ENCODE results near the gene TOB2.

TOB2 gene

DNA sequence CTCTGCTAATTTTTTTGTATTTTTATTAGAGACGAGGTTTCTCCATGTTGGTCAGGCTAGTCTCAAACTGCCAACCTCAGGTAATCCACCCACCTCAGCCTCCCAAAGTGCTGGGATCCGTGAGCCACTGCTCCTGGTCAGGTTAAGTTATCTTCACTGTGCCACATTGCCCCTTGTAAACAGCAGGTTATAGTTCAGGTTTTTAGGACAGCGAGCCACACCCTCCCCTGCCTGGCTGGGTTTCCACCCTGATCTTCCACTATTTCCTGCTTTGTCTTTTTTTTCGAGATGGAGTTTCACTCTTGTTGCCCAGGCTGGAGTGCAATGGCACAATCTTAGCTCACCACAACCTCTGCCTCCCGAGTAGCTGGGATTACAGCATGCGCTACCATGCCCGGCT lies 38.4 kb upstream of the TOB2 start:
- Histone ChIP-seq H3K4me1 (ENCODE audit: insufficient read depth, low read length, severe bottlenecking) (peaks cover 57% of the 10 kb centered on the region), H3K36me3 (ENCODE audit: insufficient read depth, low read length) (peaks cover 9% of the 10 kb centered on the region; the same call in 1 of the 2 replicates), H3F3A (ENCODE audit: insufficient read depth, low read length) (no peaks in the 10 kb centered on the region), H3K27ac (ENCODE audit: low read depth, low read length, poor library complexity, severe bottlenecking) (no peak overlapping the region), H3K27me3 (ENCODE audit: insufficient read depth, low read length) (no peaks in the 10 kb centered on the region), H3K9me3 (ENCODE audit: low read length) (no peaks in the 10 kb centered on the region), H4K20me1 (ENCODE audit: insufficient read depth, low read length) (no peaks in the 10 kb centered on the region), H3K4me3 (ENCODE audit: low read depth, low read length, poor library complexity, severe bottlenecking) (no peak overlapping the region), H3K79me2 (ENCODE audit: insufficient read depth, low read length) (peaks cover 88% of the 10 kb centered on the region), H3K4me2 (ENCODE audit: low read length) (no peak overlapping the region; the same call in 1 of the 2 replicates), H3K9ac (ENCODE audit: low read length) (no peak overlapping the region), H3K9me2 (ENCODE audit: low read depth, low read length) (no peaks in the 10 kb centered on the region), H2AFZ (ENCODE audit: low read length) (no peak overlapping the region)
- no peak for TF ChIP-seq EZH2 (IDR thresholded peaks at IDR 0.05; ENCODE audit: borderline replicate concordance, low read length)
- TF ChIP-seq, protein P1, sequence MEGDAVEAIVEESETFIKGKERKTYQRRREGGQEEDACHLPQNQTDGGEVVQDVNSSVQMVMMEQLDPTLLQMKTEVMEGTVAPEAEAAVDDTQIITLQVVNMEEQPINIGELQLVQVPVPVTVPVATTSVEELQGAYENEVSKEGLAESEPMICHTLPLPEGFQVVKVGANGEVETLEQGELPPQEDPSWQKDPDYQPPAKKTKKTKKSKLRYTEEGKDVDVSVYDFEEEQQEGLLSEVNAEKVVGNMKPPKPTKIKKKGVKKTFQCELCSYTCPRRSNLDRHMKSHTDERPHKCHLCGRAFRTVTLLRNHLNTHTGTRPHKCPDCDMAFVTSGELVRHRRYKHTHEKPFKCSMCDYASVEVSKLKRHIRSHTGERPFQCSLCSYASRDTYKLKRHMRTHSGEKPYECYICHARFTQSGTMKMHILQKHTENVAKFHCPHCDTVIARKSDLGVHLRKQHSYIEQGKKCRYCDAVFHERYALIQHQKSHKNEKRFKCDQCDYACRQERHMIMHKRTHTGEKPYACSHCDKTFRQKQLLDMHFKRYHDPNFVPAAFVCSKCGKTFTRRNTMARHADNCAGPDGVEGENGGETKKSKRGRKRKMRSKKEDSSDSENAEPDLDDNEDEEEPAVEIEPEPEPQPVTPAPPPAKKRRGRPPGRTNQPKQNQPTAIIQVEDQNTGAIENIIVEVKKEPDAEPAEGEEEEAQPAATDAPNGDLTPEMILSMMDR (IDR thresholded peaks at IDR 0.05; ENCODE audit: low read length): no peak

DNA sequence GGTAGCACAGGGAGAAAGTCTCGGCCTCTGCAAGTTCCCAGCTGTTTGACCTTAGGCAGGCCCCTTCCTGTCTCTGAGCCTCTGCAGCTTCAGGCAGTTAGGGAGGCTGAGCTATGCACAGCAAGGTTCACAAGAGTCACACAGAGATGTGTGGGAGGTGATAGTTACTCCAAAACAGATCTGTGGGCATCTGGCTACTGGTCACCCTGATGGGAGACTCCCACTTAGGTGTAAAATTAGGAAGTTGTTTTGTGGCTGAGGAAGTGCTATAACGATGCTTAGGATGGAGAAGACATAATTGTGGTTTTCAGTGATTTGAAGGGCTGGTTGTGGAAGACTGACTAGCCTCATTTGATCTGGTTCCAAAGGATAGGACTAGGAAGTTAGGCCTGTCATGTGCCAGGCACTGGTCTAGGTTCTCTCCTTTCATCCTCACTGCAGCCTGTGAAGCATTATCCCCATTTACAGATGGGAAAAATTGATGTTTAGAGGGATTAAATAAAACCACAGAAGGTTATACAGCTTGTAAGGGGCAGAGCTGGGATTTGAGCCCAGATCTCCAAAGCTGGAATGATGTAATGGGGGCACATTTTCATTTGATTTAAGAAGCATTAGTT lies 35.8 kb upstream of the TOB2 start:
- TF ChIP-seq, protein P1 (IDR thresholded peaks at IDR 0.05; ENCODE audit: low read length): no peak
- TF ChIP-seq EZH2 (IDR thresholded peaks at IDR 0.05; ENCODE audit: borderline replicate concordance, low read length): no peak
- Histone ChIP-seq H3K4me2 (ENCODE audit: low read length) (peak overlapping the region; percentile 52; the same call in 1 of the 2 replicates), H3K9me2 (ENCODE audit: low read depth, low read length) (no peaks in the 10 kb centered on the region), H2AFZ (ENCODE audit: low read length) (no peak overlapping the region), H3F3A (ENCODE audit: insufficient read depth, low read length) (no peaks in the 10 kb centered on the region), H3K4me1 (ENCODE audit: insufficient read depth, low read length, severe bottlenecking) (peaks cover 80% of the 10 kb centered on the region), H3K27ac (ENCODE audit: low read depth, low read length, poor library complexity, severe bottlenecking) (peak overlapping the region; percentile 19), H3K9me3 (ENCODE audit: low read length) (no peaks in the 10 kb centered on the region), H3K27me3 (ENCODE audit: insufficient read depth, low read length) (no peaks in the 10 kb centered on the region), H3K36me3 (ENCODE audit: insufficient read depth, low read length) (peaks cover 12% of the 10 kb centered on the region), H4K20me1 (ENCODE audit: insufficient read depth, low read length) (no peaks in the 10 kb centered on the region), H3K4me3 (ENCODE audit: low read depth, low read length, poor library complexity, severe bottlenecking) (no peak overlapping the region), H3K9ac (ENCODE audit: low read length) (peak overlapping the region; percentile 18; the same call in 1 of the 2 replicates), H3K79me2 (ENCODE audit: insufficient read depth, low read length) (peaks cover 64% of the 10 kb centered on the region)

DNA sequence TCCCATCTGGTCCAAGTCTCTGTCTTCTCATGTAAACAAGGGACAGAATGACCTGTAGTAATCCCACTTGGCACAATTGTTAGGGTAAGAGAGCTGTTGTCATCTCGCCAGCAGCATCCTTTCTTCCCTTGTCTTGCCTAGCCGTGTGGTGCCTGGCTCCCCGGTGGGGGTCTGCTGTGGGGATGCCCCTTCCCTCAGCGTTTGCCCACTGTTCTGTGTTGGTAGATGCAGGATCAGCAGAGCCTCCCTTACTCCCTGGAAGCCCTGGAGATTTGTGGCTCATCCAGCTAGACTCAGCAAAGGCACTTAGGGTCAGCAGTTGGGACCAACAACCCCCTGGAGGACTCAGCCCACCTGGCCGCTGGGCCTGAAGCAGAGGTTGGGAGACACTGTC lies 35.3 kb upstream of the TOB2 start:
- Histone ChIP-seq H3K27ac (ENCODE audit: low read depth, low read length, poor library complexity, severe bottlenecking) (peak overlapping the region; percentile 19), H3K36me3 (ENCODE audit: insufficient read depth, low read length) (peaks cover 14% of the 10 kb centered on the region), H3K79me2 (ENCODE audit: insufficient read depth, low read length) (peaks cover 61% of the 10 kb centered on the region), H4K20me1 (ENCODE audit: insufficient read depth, low read length) (no peaks in the 10 kb centered on the region), H3K9me2 (ENCODE audit: low read depth, low read length) (no peaks in the 10 kb centered on the region), H3K4me2 (ENCODE audit: low read length) (peak overlapping the region; percentile 52; the same call in 1 of the 2 replicates), H3K9ac (ENCODE audit: low read length) (peak overlapping the region; percentile 18; the same call in 1 of the 2 replicates), H2AFZ (ENCODE audit: low read length) (no peak overlapping the region), H3K4me3 (ENCODE audit: low read depth, low read length, poor library complexity, severe bottlenecking) (no peak overlapping the region), H3K4me1 (ENCODE audit: insufficient read depth, low read length, severe bottlenecking) (peaks cover 76% of the 10 kb centered on the region), H3K27me3 (ENCODE audit: insufficient read depth, low read length) (no peaks in the 10 kb centered on the region), H3F3A (ENCODE audit: insufficient read depth, low read length) (no peaks in the 10 kb centered on the region), H3K9me3 (ENCODE audit: low read length) (no peaks in the 10 kb centered on the region)
- TF ChIP-seq, protein P1 (IDR thresholded peaks at IDR 0.05; ENCODE audit: low read length): no peak
- no peak for TF ChIP-seq EZH2 (IDR thresholded peaks at IDR 0.05; ENCODE audit: borderline replicate concordance, low read length)

All from OCI-LY1 (cell line).